ENCODE data around the gene TTC23L.
"Not testable (repeated sequence)": the region's sequence is repeated elsewhere in the genome, so short reads cannot be mapped to it uniquely, and the experiment has no call there.

Gene TTC23L

GRCh38 chr5:34817558-34818351, 21.2 kb upstream of the TTC23L start:
- Histone ChIP-seq H3K27me3 (ENCODE audit: control insufficient read depth in 1 of 2, insufficient read depth in 2 of 2, low read length in 2 of 2) (no peaks in the 10 kb centered on the region), H3K9ac (ENCODE audit: low read length in 2 of 2) (no peak overlapping the region), H3K4me1 (ENCODE audit: control insufficient read depth, insufficient read depth, low read length) (no peaks in the 10 kb centered on the region), H3K9me3 (ENCODE audit: control insufficient read depth in 2 of 2, low read length in 2 of 2) (no peaks in the 10 kb centered on the region), H3K4me3 (ENCODE audit: low read length in 2 of 2) (no peak overlapping the region), H3K27ac (ENCODE audit: low read length) (no peak overlapping the region), H3K36me3 (ENCODE audit: control insufficient read depth in 2 of 2, insufficient read depth in 2 of 2, low read length in 2 of 2) (peaks cover 0 to under 1% of the 10 kb centered on the region in 2 donors)

DNA sequence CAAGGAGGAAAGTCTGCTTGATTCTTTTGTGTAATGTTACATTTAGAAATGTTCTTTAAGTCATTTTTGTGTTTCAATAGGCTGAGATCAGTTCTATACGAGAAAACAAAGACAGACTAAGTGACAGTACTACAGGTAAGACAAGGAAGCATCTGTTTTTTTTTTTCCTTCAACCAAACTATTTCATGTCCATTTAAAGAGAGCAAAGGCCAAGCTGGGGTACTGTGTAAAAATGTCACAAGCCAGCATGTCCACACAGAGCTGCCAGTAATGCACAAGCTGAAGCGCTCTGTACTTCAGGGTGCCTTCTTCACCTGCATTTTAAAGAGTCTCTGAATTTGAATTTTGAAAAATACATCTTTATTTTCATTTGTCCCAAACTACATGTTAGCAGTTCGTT, 20.2 kb upstream of the TTC23L start:
- no peaks in the 10 kb centered on the region for H3K9me3 ChIP-seq (ENCODE audit: control insufficient read depth in 2 of 2, low read length in 2 of 2)
- H3K9ac ChIP-seq (ENCODE audit: low read length in 2 of 2) = no peak overlapping the region
- no peak overlapping the region for H3K4me3 ChIP-seq (ENCODE audit: low read length in 2 of 2)
- H3K36me3 ChIP-seq (ENCODE audit: control insufficient read depth in 2 of 2, insufficient read depth in 2 of 2, low read length in 2 of 2) = peaks cover under 1 to 10% of the 10 kb centered on the region in 2 donors
- H3K27me3 ChIP-seq (ENCODE audit: control insufficient read depth in 1 of 2, insufficient read depth in 2 of 2, low read length in 2 of 2) = no peaks in the 10 kb centered on the region
- no peaks in the 10 kb centered on the region for H3K4me1 ChIP-seq (ENCODE audit: control insufficient read depth, insufficient read depth, low read length)
- no peak overlapping the region for H3K27ac ChIP-seq (ENCODE audit: low read length)

DNA sequence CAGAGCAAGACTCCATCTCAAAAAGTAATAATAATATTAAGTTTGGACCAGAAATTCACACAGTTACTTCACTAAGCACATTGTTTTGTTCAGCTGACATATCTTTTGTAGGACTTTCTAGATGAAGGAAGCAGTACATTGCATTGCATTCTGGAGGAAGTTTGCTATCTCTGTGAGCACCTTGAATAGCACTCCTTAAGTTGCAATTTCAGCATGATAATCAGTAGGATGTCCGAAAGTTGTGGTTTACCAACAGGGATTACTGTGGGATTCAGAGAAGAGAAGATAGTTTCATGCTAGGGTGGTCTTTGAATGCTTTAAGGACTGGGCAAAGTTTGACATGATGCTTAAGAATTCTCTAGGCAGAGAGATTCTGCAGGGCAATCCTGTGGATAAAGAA, 18.4 kb upstream of the TTC23L start:
- Histone ChIP-seq H3K36me3 (ENCODE audit: control insufficient read depth in 2 of 2, insufficient read depth in 2 of 2, low read length in 2 of 2) (peaks cover 7 to 20% of the 10 kb centered on the region in 2 donors), H3K4me1 (ENCODE audit: control insufficient read depth, insufficient read depth, low read length) (no peaks in the 10 kb centered on the region), H3K9ac (ENCODE audit: low read length in 2 of 2) (no peak overlapping the region)

DNA sequence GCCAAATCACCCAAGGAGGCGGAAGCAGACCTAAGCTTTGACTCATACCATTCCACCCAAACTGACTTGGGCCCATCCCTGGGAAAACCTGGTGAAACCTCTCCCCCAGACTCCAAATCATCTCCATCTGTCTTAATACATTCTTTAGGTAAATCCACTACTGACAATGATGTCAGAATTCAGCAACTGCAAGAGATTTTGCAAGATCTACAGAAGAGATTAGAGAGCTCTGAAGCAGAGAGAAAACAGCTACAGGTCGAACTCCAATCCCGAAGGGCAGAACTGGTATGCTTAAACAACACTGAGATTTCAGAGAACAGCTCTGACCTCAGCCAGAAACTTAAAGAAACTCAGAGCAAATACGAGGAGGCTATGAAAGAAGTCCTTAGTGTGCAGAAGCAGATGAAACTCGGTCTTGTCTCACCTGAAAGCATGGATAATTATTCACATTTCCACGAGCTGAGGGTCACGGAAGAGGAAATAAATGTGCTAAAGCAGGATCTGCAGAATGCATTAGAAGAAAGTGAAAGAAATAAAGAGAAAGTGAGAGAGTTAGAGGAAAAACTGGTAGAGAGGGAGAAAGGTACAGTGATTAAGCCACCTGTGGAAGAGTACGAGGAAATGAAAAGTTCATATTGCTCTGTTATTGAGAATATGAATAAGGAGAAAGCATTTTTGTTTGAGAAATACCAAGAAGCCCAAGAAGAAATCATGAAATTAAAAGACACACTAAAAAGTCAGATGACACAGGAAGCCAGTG, 15.8 kb upstream of the TTC23L start:
- H3K27ac ChIP-seq (ENCODE audit: low read length) = no peak overlapping the region
- no peak overlapping the region for H3K9ac ChIP-seq (ENCODE audit: low read length in 2 of 2)
- H3K4me1 ChIP-seq (ENCODE audit: control insufficient read depth, insufficient read depth, low read length) = no peaks in the 10 kb centered on the region
- no peak overlapping the region for H3K4me3 ChIP-seq (ENCODE audit: low read length in 2 of 2)
- no peaks in the 10 kb centered on the region for H3K27me3 ChIP-seq (ENCODE audit: control insufficient read depth in 1 of 2, insufficient read depth in 2 of 2, low read length in 2 of 2)
- H3K36me3 ChIP-seq (ENCODE audit: control insufficient read depth in 2 of 2, insufficient read depth in 2 of 2, low read length in 2 of 2) = peaks cover 19 to 40% of the 10 kb centered on the region in 2 donors
- no peaks in the 10 kb centered on the region for H3K9me3 ChIP-seq (ENCODE audit: control insufficient read depth in 2 of 2, low read length in 2 of 2)

More for the DNA sequence above, 18.4 kb upstream of the TTC23L start:
- Histone ChIP-seq H3K27me3 (ENCODE audit: control insufficient read depth in 1 of 2, insufficient read depth in 2 of 2, low read length in 2 of 2) (no peaks in the 10 kb centered on the region), H3K27ac (ENCODE audit: low read length) (no peak overlapping the region), H3K9me3 (ENCODE audit: control insufficient read depth in 2 of 2, low read length in 2 of 2) (no peaks in the 10 kb centered on the region), H3K4me3 (ENCODE audit: low read length in 2 of 2) (no peak overlapping the region)

- Histone ChIP-seq H3K4me3 (ENCODE audit: low read length in 2 of 2) (no peak overlapping the region), H3K27ac (ENCODE audit: low read length) (no peak overlapping the region), H3K27me3 (ENCODE audit: control insufficient read depth in 1 of 2, insufficient read depth in 2 of 2, low read length in 2 of 2) (no peaks in the 10 kb centered on the region), H3K9ac (ENCODE audit: low read length in 2 of 2) (no peak overlapping the region), H3K36me3 (ENCODE audit: control insufficient read depth in 2 of 2, insufficient read depth in 2 of 2, low read length in 2 of 2) (peaks cover 32 to 53% of the 10 kb centered on the region in 2 donors), H3K4me1 (ENCODE audit: control insufficient read depth, insufficient read depth, low read length) (no peaks in the 10 kb centered on the region), H3K9me3 (ENCODE audit: control insufficient read depth in 2 of 2, low read length in 2 of 2) (no peaks in the 10 kb centered on the region)
Observed at GRCh38 chr5:34826347-34826746, 12.6 kb upstream of the TTC23L start.

GRCh38 chr5:34827588-34828506, 11.1 kb upstream of the TTC23L start:
- Histone ChIP-seq H3K9ac (ENCODE audit: low read length in 2 of 2) (no peak overlapping the region), H3K36me3 (ENCODE audit: control insufficient read depth in 2 of 2, insufficient read depth in 2 of 2, low read length in 2 of 2) (peaks cover 32 to 56% of the 10 kb centered on the region in 2 donors), H3K27me3 (ENCODE audit: control insufficient read depth in 1 of 2, insufficient read depth in 2 of 2, low read length in 2 of 2) (no peaks in the 10 kb centered on the region), H3K4me1 (ENCODE audit: control insufficient read depth, insufficient read depth, low read length) (no peaks in the 10 kb centered on the region), H3K27ac (ENCODE audit: low read length) (no peak overlapping the region), H3K4me3 (ENCODE audit: low read length in 2 of 2) (no peak overlapping the region), H3K9me3 (ENCODE audit: control insufficient read depth in 2 of 2, low read length in 2 of 2) (no peaks in the 10 kb centered on the region)

GRCh38 chr5:34830827-34831226, 8.1 kb upstream of the TTC23L start:
- H3K9ac ChIP-seq (ENCODE audit: low read length in 2 of 2); H3K27ac ChIP-seq (ENCODE audit: low read length); H3K4me1 ChIP-seq (ENCODE audit: control insufficient read depth, insufficient read depth, low read length); H3K4me3 ChIP-seq (ENCODE audit: low read length in 2 of 2); H3K9me3 ChIP-seq (ENCODE audit: control insufficient read depth in 2 of 2, low read length in 2 of 2); H3K27me3 ChIP-seq (ENCODE audit: control insufficient read depth in 1 of 2, insufficient read depth in 2 of 2, low read length in 2 of 2): not testable (repeated sequence)
- H3K36me3 ChIP-seq (ENCODE audit: control insufficient read depth in 2 of 2, insufficient read depth in 2 of 2, low read length in 2 of 2) = peaks cover 24 to 42% of the 10 kb centered on the region in 2 donors

- no peaks in the 10 kb centered on the region for H3K27me3 ChIP-seq (ENCODE audit: control insufficient read depth in 1 of 2, insufficient read depth in 2 of 2, low read length in 2 of 2)
- no peak overlapping the region for H3K9ac ChIP-seq (ENCODE audit: low read length in 2 of 2)
- no peaks in the 10 kb centered on the region for H3K4me1 ChIP-seq (ENCODE audit: control insufficient read depth, insufficient read depth, low read length)
- no peak overlapping the region for H3K4me3 ChIP-seq (ENCODE audit: low read length in 2 of 2)
- H3K9me3 ChIP-seq (ENCODE audit: control insufficient read depth in 2 of 2, low read length in 2 of 2) = no peaks in the 10 kb centered on the region
- no peak overlapping the region for H3K27ac ChIP-seq (ENCODE audit: low read length)
- H3K36me3 ChIP-seq (ENCODE audit: control insufficient read depth in 2 of 2, insufficient read depth in 2 of 2, low read length in 2 of 2) = peaks cover 24 to 39% of the 10 kb centered on the region in 2 donors
Observed at GRCh38 chr5:34831303-34831702, 7.7 kb upstream of the TTC23L start.

DNA sequence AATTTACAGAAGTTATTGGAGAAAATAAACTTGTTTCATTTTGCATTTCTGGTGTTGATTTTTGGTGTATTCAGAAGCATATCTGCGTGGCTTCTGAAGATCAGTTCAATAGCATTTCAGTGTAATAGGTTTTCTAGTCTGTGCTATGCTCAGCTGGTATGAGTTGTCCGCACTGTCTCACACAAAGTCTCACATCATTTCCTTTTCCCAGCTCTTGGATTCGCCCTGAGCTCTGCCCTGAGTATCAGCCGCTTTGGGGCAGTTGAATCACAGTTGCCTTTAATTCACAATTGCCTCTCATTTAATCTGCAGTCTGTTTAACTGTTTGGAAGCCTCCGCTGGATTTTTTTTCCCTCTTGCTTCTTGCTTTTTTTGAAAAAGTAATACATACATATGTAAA, 6.4 kb upstream of the TTC23L start:
- Histone ChIP-seq H3K4me1 (ENCODE audit: control insufficient read depth, insufficient read depth, low read length) (no peaks in the 10 kb centered on the region), H3K36me3 (ENCODE audit: control insufficient read depth in 2 of 2, insufficient read depth in 2 of 2, low read length in 2 of 2) (peaks cover 16 to 27% of the 10 kb centered on the region in 2 donors), H3K27me3 (ENCODE audit: control insufficient read depth in 1 of 2, insufficient read depth in 2 of 2, low read length in 2 of 2) (no peaks in the 10 kb centered on the region), H3K9ac (ENCODE audit: low read length in 2 of 2) (no peak overlapping the region), H3K27ac (ENCODE audit: low read length) (no peak overlapping the region), H3K4me3 (ENCODE audit: low read length in 2 of 2) (no peak overlapping the region), H3K9me3 (ENCODE audit: control insufficient read depth in 2 of 2, low read length in 2 of 2) (no peaks in the 10 kb centered on the region)

- no peaks in the 10 kb centered on the region for H3K4me1 ChIP-seq (ENCODE audit: control insufficient read depth, insufficient read depth, low read length)
- no peak overlapping the region for H3K27ac ChIP-seq (ENCODE audit: low read length)
- peaks cover 12 to 22% of the 10 kb centered on the region in 2 donors for H3K36me3 ChIP-seq (ENCODE audit: control insufficient read depth in 2 of 2, insufficient read depth in 2 of 2, low read length in 2 of 2)
- H3K4me3 ChIP-seq (ENCODE audit: low read length in 2 of 2) = no peak overlapping the region
- no peaks in the 10 kb centered on the region for H3K27me3 ChIP-seq (ENCODE audit: control insufficient read depth in 1 of 2, insufficient read depth in 2 of 2, low read length in 2 of 2)
- no peaks in the 10 kb centered on the region for H3K9me3 ChIP-seq (ENCODE audit: control insufficient read depth in 2 of 2, low read length in 2 of 2)
- no peak overlapping the region for H3K9ac ChIP-seq (ENCODE audit: low read length in 2 of 2)
Observed at GRCh38 chr5:34833090-34833489, 5.9 kb upstream of the TTC23L start.
